CD4-positive, alpha-beta T cell treated with Interleukin-10 for 1 hour (primary cell): ENCODE data around the gene PKNOX2.
"Not testable (repeated sequence)": the region's sequence is repeated elsewhere in the genome, so short reads cannot be mapped to it uniquely, and the experiment has no call there.

Experiments used
- DNase-seq: peaks from one replicate; pipeline ENCODE4 v3.0.0-alpha.2; 2020

PKNOX2 gene

DNA sequence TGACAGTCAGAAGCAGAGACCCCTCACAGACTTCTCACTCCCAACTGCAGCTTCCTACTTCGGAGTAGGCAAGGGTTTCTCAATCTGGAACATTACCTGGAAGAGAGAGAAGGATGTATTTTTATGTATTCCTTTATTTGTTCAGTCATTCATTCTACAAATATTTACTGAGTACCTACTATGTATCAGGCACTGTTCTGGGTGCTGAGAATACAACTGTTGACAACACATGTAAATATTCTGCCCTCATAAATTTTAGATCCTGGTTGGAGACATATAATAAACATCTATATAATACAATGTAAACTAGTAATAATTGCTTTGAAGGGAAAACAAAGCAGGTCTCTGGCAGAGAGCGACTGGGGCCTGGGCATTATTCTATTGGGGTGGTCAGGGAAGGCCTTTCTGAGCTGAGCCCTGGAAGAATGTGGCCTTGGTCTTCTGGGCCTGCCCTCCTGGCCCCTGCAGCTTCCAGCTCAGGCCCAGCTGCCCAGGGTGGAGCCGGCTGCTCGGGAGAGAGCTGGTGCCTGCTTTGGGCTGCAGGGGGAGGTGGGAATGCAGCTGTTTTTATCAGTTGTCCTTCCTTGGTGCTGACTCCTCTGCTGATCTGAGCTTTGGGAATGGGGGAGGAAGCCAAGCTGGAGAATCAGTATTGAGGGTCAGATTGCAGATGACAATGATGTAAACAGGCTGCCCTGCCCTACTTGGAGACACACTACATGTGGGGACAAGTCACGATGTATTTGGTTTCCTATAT is 46.8 kb downstream of the PKNOX2 start:
- DNase-seq = no peak

DNA sequence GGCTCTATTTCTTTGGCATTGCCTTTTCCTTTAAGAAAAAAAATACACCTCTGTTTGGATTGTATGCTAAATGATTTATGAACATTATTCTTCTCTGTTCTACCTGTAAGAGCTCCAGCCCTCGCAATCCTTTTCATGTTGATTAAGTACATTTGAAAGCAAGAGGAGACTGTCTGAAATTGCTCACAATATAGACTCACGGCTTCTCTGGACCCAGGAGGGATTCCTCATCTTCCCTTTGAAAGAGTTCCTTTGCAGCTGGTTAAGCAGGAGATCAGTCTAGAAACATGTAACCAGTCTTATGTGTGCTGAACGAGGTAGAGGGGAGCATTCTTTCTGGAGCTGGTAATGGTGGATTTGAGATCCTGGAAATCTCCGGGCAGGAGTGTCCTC is 47.4 kb downstream of the PKNOX2 start:
- DNase-seq = no peak

DNA sequence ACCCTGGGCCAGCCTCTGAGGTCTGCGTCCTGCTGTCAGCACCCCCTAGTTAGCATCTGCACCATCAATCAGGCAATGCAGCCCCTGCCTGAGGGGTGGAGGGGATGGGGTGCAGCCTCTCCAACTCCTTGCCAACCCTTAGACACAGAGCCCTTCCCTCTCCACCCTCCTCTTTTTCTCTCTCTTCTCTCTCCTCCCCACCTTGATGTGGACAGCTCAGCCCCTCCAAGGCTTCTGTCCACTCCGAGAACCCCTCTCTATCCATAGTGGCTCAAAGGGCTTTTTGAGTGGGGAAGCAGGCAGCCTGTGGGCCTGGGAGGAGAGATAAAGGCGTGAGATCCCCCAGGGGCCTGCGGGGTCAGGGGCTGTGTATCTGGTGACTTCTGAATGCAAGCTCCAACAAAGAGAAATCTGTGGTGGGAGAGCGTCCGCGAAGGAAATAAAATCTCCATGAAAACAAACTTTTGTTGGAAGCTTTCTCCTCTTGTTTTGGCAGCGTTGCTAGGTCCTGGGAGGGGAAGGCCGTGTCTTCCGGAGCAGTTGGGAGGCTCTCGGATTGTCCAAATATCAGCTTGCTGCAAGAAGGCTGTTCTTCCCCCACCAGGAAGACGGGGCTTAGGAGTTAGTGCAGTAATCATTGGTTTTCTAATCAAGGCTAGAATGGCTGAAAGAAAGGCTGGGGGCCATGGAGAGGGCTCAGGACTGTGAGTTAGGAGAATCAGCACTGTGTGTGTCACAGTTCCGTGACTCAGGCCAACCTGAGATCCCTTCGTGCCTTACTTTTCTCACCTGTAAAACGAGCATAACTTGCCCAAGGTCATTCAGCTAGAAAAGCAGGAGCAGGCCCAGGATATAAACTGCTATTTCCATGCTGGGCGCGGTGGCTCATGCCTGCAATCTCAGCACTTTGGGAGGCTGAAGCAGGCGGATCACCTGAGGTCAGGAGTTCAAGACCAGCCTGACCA is 50.3 kb downstream of the PKNOX2 start:
- no peak for DNase-seq

DNA sequence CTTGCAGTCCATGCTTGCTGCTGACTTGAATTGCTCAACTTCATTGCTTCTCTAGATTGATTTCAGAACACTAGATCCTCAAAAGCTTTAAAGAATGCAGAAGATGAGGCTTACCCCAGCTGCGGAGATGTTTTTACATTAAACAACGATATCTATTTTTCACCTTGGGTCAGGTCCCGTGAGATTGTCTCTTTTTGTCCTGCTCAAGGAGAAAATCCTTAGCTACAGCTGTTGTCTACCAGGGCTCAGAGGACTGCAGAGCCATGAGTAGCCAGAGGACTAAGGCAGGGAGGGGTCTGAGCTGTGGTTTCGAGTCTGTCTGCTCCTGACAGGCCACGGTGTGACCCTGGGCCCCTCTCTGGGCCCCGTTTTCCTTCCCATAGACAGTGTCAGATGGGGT is 51.4 kb downstream of the PKNOX2 start:
- DNase-seq = no peak

DNA sequence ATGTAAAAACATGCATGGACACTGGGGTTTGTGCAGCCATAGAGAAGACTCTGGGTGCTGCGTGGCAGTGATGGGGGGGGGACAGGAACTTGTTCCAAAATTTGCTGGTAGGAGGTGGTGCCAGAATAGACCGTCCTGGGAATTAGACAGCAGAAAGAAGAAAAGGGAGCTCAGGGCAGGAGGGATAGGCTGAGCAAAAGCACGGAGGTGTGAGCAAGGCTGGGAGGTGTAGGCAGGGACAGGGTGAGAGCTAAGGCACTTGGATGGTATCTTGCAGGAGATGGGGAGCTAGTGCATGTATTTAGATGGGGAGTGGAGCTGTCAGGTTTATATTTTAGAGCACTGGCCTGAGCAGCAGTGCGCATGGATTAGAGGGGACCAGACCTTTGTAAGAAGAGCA is 53.8 kb downstream of the PKNOX2 start:
- DNase-seq = no peak

DNA sequence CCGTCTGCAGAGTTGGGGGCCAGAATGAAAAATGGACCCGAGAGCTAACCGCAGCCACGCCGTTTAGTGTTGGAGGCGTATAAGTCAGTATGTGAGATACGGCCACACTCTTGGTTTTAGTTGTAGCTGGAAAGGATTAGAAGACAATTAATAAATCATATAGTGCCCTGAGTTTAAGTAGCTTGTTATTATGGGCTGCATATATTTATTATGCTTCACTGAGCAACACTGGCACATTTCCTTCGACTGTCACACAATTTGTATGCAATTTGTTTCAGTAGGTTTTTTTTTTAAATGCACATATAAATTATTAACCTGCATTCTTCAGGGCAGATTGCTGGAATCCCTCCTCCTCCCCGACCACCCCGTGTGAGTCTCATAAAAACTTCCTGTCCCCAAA is 56.9 kb downstream of the PKNOX2 start:
- DNase-seq = no peak

DNA sequence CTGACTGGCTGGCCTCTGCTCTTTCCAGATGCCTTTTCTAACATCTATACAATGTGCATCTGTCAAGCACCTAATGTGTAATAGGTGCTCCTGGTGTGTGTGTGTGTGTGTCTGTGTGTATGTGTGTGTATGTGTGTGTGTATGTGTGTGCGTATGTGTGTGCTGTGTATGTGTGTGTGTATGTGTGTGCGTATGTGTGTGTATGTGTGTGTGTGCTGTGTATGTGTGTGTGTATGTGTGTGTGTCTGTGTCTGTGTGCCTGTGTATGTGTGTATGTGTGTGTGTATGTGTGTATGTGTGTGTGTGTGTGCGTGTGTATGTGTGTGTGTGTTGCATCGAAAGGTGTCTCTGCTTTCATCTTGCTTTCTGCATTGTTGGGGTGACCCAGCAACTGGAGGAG is 57.9 kb downstream of the PKNOX2 start:
- DNase-seq = no peak

DNA sequence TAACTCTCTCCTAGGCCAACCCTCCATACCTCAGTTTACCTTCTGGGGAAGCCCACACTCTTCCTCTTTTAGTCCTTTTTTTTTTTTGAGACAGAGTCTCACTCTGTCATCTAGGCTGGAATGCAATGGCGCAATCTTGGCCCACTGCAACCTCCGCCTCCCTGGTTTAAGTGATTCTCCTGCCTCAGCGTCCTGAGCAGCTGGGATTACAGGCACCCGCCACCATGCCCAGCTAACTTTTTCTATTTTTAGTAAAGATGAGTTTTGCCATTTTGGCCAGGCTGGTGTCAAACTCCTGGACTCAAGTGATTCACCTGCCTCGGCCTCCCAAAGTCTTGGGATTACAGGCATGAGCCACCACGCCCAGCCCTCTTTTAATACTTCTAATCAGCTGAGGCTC is 58.6 kb downstream of the PKNOX2 start:
- not testable (repeated sequence) for DNase-seq

DNA sequence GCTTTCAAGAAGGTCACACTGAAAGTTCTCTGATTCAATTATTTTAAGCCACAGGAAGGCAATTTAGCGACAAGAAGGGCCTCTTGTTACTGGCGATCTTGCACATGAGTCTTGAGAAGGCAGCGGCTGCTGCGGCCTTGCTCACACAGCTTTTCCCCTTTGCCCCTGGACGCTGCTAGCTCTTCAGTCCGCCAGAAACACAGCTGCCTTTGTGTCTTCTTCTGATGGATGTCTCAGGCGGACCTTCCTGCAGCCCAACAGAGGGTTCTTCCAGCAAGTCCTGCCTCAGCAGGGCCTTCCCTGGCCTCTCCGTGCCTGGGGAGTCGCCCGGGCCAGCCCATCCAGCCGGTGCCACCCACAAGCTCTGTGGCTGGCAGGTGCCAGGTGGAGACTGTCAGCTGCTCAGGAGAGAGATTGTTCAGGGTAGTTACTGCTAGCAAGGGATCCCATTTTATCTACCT is 59.4 kb downstream of the PKNOX2 start:
- no peak for DNase-seq

DNA sequence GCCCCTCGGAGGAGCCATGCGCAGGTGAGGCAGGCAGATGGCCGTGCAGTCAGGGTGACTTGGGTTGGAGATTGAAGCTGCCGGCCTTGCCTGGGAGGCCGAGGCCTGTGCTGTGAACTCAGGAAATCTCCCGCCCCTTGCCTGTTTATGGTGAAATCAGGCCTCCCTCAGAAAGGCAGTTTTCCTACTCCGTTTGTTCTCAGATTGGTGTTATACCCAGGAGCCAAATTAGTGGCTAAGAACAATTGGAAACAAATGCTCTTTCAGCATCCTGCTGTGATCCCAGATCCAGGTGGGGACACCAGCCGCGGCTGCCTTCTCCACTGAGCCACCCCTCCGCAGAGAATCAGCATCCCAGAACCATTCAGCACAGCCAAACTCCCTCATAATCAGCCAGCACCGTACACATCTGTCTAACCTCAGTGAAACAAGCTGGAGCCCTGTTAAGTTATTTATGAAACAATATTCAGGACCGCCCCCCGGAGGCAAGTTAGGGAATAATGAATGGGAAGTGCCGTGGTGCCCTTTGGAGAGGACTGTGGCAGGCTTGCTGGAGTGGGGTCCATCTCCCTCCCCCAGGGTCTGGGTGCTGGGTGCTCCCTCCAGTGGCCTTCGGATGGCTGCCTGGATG is 60.0 kb downstream of the PKNOX2 start:
- DNase-seq = no peak

DNA sequence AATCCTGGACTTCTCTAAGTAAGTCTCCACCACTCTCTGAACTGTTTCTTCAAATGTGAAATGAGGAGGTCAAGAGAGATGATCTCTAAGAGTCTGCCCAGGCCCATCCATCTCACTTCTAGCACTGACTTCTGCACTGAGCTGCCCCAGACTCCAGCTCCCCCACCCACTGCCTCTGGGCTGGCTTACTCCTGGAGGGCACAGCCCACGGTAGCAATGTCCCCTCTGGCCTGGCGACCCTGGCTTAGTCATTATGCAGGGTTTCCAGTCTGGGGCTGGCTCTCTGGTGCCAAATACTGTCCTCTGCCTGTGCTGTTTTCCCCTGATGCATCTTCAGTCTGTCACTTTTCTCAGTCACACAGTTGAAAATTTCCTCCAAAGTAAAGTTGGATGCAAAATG is 60.9 kb downstream of the PKNOX2 start:
- no peak for DNase-seq

DNA sequence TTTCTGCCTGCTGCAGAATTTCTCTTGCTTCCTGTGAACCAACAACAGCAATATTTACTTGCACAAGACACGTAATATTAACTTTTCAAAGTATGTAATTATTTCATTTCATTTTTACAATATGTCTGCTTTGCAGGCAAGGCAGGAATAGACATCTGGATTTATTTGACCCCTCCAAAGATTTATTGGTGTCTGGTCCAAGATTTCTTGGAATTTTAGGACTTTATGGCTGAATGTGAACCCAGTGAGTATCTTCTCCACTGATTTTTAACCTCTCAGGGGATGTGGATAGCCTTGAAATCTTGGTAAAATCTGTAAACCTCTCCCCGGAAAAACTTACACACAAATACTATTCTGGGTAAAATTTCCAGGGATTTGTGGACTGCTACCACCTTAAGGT is 61.5 kb downstream of the PKNOX2 start:
- DNase-seq = no peak

DNA sequence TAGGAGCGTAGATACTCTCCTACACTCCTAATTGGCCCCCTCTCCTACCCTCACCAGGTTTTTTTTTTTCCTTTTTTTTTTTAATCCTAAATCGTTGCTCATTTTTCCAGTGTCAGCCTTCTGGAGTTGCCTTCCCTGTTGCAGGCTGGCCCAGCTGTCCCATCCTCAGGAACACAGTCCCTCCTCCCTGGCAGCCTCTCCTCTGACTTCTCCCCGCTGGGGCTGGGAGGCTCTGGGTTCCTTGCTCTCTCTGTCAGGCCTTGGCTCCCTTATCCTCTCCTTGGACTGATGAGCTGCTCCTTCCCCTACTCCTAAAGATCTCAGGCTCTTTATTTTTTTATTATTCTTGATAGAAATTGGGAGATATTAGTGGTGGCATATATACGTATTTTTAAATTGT is 62.2 kb downstream of the PKNOX2 start:
- DNase-seq = no peak

DNA sequence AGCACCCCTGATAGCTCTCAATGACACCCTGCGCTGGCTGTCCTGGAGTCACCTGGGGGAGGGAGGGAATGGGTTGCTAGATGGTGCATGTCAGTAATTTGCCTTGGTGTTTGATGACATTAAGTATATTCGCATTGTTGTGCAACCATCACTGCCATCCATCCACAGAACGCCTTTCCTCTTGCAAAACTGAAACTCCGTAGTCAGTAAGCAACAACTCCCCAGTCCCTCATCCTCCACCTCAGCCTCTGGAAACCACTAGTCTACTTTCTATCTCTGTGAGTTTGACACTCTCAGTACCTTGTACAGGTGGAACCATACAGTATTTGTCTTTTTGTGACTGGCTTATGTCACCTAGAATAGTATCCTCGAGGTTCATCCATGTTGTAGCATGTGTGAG is 62.6 kb downstream of the PKNOX2 start:
- no peak for DNase-seq

DNA sequence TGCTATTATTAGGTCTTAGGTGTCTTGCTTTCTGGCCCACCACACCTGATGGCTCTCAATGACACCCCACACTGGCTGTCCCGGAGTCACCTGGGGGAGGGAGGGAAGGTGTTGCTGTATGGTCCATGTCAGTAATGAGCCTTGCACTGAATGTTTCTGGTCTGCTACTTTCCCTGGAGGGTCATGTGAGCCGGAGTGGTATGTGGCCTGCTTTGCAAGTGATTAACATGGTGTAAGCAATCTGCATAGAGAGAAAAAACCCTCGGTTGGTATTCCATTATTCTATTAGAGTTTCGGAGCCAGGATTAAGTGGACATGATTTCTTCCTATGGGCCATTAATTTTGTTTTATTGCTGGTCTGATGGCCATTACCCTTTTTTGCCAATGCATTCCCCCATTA is 63.9 kb downstream of the PKNOX2 start:
- DNase-seq = no peak

DNA sequence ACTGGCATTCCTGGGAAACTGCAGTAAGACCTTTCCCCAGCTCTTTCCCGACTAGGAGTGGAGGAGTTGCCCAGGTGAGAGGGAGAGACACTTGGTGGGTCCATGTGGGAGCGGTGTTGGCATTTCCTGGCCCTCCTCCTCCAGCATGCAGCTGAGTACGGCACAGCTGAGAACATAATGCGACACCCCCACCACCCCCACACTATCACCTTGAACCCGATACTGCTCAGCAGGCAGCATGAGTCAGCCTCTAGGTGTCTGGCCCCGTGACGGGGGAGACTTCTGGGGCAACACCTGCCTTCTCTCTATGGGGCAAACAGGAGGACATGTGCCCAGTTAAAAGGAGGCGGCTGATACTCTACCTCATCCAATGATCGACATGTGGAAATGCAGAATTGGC is 64.4 kb downstream of the PKNOX2 start:
- no peak for DNase-seq

DNA sequence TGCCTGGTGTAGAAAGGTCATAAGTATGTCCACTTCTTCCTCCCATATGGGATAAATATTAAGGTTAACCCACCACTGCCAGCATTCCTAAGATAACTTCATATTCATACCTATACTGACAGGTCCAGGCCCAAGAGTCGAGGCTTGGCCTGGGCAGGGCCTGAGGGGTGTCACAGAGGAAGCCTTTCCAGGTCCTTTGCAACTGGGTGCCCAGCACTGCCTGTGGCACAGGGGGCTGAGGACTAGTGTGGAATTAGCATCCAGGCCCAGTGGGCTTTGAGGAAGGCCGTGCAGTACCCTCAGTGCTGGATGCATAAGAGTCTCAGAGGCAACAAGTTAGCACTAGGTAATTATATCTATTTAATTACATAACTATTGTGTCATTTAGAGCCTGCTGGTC is 65.4 kb downstream of the PKNOX2 start:
- DNase-seq = no peak

DNA sequence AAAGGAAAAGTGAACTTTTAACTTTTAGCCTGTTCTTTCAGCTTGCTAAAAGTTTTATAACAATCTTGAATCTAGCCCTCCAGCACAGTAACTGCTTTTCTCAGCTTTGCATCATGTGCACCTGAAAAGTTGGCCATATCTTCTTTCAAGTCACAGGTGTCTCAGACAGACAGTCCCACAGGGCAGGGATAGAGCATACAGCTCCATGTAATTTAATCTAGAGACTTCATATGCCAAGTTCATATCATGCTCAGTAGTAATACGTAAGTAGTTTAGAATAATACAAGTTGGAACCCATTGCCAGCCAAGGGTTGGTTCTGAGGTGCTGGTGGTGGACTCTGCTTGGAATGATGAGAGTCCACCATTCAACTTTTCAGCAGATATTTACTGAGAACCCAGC is 68.6 kb downstream of the PKNOX2 start:
- DNase-seq = no peak

DNA sequence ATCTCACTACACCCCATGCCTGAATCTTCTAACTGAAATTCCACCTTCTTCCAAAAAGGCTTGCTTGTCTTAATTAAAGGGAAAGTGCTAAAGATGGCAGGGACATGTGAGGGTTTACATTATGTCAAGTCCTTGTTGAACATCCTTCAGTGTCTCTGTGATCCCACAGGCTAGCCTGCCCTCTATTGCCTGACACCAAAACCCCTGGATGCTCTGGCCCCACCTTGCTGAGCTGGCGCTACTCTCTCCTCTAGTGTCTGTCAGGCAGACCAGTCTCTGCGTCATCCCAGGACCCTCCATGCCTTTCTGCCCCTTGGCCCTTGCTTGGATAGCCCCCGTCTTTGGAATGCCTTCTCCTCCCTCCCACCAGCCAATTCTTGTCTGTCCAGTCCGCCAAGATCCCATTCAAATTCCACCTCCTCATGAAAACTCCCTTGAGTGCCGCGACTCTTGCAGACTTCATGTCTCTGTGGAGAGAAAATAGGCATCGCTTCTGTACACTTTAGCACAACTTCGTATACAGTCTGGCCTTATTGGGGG is 69.3 kb downstream of the PKNOX2 start:
- no peak for DNase-seq

DNA sequence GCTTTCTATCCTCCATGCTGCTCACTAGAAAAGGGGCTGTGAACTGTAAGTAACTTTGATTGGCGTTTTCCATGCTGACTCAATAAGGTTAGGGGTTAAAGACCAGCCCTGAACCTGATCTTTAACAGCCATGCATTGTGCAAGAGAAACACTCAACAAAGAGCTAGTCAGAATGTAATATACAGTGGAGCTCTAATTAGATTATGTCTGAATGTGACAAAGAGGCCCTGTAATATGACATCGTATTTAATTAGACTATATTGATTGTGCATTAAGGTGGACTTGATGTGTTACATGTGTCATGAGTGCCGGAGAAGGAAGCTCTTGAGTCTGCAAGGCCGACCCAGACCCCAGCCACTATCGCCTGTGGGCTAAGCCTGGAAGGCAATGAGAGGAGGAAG is 70.5 kb downstream of the PKNOX2 start:
- DNase-seq = no peak

DNA sequence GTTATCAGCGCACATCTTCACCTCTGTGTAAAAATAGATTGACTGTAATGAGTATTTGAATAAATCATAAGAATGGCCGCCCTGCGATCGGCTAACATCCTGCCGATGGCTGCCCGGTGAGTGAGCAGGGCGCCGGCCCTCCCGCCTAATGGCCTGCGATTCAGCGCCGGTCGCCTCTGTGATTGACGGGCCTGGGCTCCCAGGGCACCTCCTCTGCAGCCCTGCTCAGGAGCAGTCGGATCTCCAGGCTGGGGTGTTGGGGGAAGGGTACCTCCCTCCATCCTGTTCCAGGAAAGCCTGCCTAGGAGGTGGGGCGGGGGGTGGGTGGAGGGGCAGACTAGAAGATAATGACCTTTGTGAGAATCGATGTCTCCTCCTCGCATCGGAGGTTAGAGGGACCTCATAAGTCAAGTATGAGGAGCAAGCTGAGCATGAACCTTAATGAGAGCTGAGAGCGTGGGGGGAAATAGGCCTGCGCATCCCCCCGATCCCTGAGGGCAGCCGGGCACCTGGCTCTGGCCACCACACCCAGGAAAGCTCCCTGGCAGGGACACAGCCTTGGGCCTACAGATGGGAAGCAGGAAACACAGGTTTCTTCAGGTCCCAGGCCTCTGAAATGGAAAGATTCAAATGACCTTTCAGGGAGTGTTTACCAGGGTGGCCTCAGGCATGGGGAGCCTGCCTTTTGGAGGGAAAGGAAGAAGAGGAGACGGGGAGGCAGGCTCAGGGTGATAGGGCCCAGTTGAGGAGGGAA is 71.7 kb downstream of the PKNOX2 start:
- DNase-seq = no peak
